ENCODE measurements around the gene SPAG6. TPM values are rescaled to one million over a fixed set of nuclear protein-coding genes. Genes with fewer than 3 reads are reported as not detected.

The SPAG6 gene
- total and polyA plus RNA-seq, 2 of the 4 experiments (the other 2 are of a cell fraction) = not detected

GRCh38 chr10:22323538-22324305 is 21.6 kb upstream of the SPAG6 start:
- Histone ChIP-seq H3K4me1 (ENCODE audit: control insufficient read depth, insufficient read depth, low read length) (no peaks in the 10 kb centered on the region; the same call in 1 of the 2 replicates), H3K4me3 (ENCODE audit: insufficient read depth, low read depth, low read length) (no peak overlapping the region), H3K36me3 (ENCODE audit: control insufficient read depth, insufficient read depth, low read length) (peaks cover 2% of the 10 kb centered on the region; the same call in 1 of the 2 replicates), H2AFZ (replicated peaks; ENCODE audit: low read length, poor library complexity) (no peak overlapping the region), H2BK20ac (ENCODE audit: low read depth, low read length) (no peak overlapping the region), H3K56ac (ENCODE audit: extremely low read depth, insufficient read depth, low read length) (no peak overlapping the region), H3K4me2 (ENCODE audit: low read depth, low read length) (no peak overlapping the region), H4K5ac (ENCODE audit: low read depth, low read length) (no peak overlapping the region), H3K14ac (replicated peaks; ENCODE audit: low read depth, low read length) (no peak overlapping the region), H3K27ac (ENCODE audit: insufficient read depth, low read length) (no peak overlapping the region), H3K27me3 (ENCODE audit: control insufficient read depth, insufficient read depth, low read length) (peaks cover 21% of the 10 kb centered on the region), H3K9me1 (ENCODE audit: insufficient read depth, low read length) (no peaks in the 10 kb centered on the region; the same call in 1 of the 2 replicates), H3K18ac (ENCODE audit: low read depth, low read length) (no peak overlapping the region), H4K91ac (ENCODE audit: insufficient read depth, low read depth, low read length) (no peak overlapping the region), H4K20me1 (ENCODE audit: insufficient read depth, low read length) (peaks cover 13% of the 10 kb centered on the region; the same call in 1 of the 2 replicates), H3K4ac (ENCODE audit: low read depth, low read length) (no peak overlapping the region), H3K79me1 (ENCODE audit: low read depth in 1 of 2, low read length in 2 of 2) (peaks cover 27% of the 10 kb centered on the region in 2 experiments), H2BK120ac (ENCODE audit: low read depth, low read length) (no peak overlapping the region), H2AK5ac (ENCODE audit: low read depth, low read length) (no peak overlapping the region), H3K9me3 (ENCODE audit: control insufficient read depth, insufficient read depth, low read length) (0 out of 2 replicates have a peak, but pooled peaks cover 3% of the 10 kb centered on the region), H2BK15ac (ENCODE audit: low read depth, low read length) (no peak overlapping the region), H2BK5ac (ENCODE audit: low read depth, low read length, poor library complexity, severe bottlenecking) (no peak overlapping the region), H3K9ac (ENCODE audit: low read depth, low read length) (no peak overlapping the region), H4K8ac (ENCODE audit: low read depth in 2 of 2, low read length in 2 of 2) (no peak overlapping the region), H2AK9ac (replicated peaks; ENCODE audit: low read depth, low read length, poor library complexity) (no peak overlapping the region), H3K23ac (ENCODE audit: low read depth, low read length) (no peak overlapping the region)
- no peak for ATAC-seq (ENCODE audit: low read depth)
- no peak for DNase-seq
- no CpG with 5 or more reads among the region's 5 CpGs for WGBS, 2 experiments (ENCODE audit: extremely low coverage in 2 of 2, insufficient read length in 1 of 2)
- CTCF ChIA-PET = no interaction called here
- intact Hi-C loops (cut with micrococcal nuclease) (loop anchor here (10.0 kb wide), 1 partner anchor 231 kb away; no protein-coding TSS in a partner anchor), dilution Hi-C loops (cut with HindIII; ENCODE audit: low sequenced_read_pairs, unreplicated experiment) (no loop called here), in situ Hi-C loops (cut with MboI; ENCODE audit: low sequenced_read_pairs) (loop anchor here (10.0 to 25.0 kb wide), 2 partner anchors 501 to 811 kb away; no protein-coding TSS in a partner anchor)
- no TSS peak for BruUV-seq (replicated peaks)
- POLR2A ChIA-PET (ENCODE audit: unreplicated experiment) = interaction anchor here (0.6 kb wide), 1 partner anchor 9 kb away, joined by 3 read pairs; no protein-coding TSS in a partner anchor
- TF ChIP-seq MAZ (IDR thresholded peaks at IDR 0.05; ENCODE audit: borderline replicate concordance, low read depth, low read length) (no peak), CTCF (conservative IDR thresholded peaks at IDR 0.05; ENCODE audit: low read depth, low read length) (no peak), FOS (IDR thresholded peaks at IDR 0.05; ENCODE audit: low read depth, low read length) (no peak), MAFK (IDR thresholded peaks at IDR 0.05; ENCODE audit: low read depth, low read length) (no peak), RCOR1 (IDR thresholded peaks at IDR 0.05; ENCODE audit: insufficient replicate concordance, low read length) (no peak), BHLHE40 (IDR thresholded peaks at IDR 0.05; ENCODE audit: low read depth, low read length) (no peak), CHD1 (IDR thresholded peaks at IDR 0.05; ENCODE audit: low read depth, low read length) (no peak), RAD21 (IDR thresholded peaks at IDR 0.05; ENCODE audit: low read length) (no peak), ELK1 (IDR thresholded peaks at IDR 0.05; ENCODE audit: borderline replicate concordance, low read depth, low read length) (no peak), CEBPB (IDR thresholded peaks at IDR 0.05; ENCODE audit: low read depth, low read length) (no peak), POLR2A (IDR thresholded peaks at IDR 0.05; ENCODE audit: low read depth, low read length) (no peak), USF2 (IDR thresholded peaks at IDR 0.05; ENCODE audit: low read depth, low read length) (no peak), RFX5 (IDR thresholded peaks at IDR 0.05; ENCODE audit: low read depth, low read length) (no peak), SMC3 (IDR thresholded peaks at IDR 0.05; ENCODE audit: low read depth, low read length) (no peak), NFE2L2 (IDR thresholded peaks at IDR 0.05; ENCODE audit: low read depth, low read length) (no peak)
